Fibroblast of the aortic adventitia (primary cell): Measurements from ENCODE around the gene IFIT2. TPM values are rescaled to one million over a fixed set of nuclear protein-coding genes. Genes with fewer than 3 reads are reported as not detected.
"Not testable (repeated sequence)": the region's sequence is repeated elsewhere in the genome, so short reads cannot be mapped to it uniquely, and the experiment has no call there.

Experiments used
- DNase-seq: peaks from one replicate; pipeline ENCODE4 v3.0.0-alpha.2; 2010; ENCODE audit warnings: low read depth
- H3K4me3 ChIP-seq: 2 replicates; pipeline ENCODE4 v1.5.1; 2011; ENCODE audit warnings: low read depth, mild to moderate bottlenecking, control low read depth, low read length, moderate library complexity
- CTCF ChIP-seq: IDR thresholded peaks from 2 replicates; pipeline ENCODE4 v1.5.1; 2011; ENCODE audit warnings: mild to moderate bottlenecking, low read length, control low read depth, inconsistent platforms; ENCODE audit not compliant: insufficient read depth
- total RNA-seq: library from RNA; depleted of rRNA; stranded (reverse); fragments of >200 nt; gene quantifications from 2 replicates; pipeline ENCODE4 v1.2.3, GENCODE V29; 2012; ENCODE audit warnings: low replicate concordance

The IFIT2 gene
- total RNA-seq, 1 donor = 7.6 TPM

GRCh38 chr10:89279421-89279869 is 22.4 kb upstream of the IFIT2 start:
- TF ChIP-seq CTCF = no peak
- DNase-seq = peak; percentile 91
- H3K4me3 ChIP-seq = no peak overlapping the region

GRCh38 chr10:89280508-89280907 is 21.3 kb upstream of the IFIT2 start:
- TF ChIP-seq CTCF = no peak
- no peak for DNase-seq
- H3K4me3 ChIP-seq = no peak overlapping the region

GRCh38 chr10:89281606-89282395 is 20.0 kb upstream of the IFIT2 start:
- H3K4me3 ChIP-seq = no peak overlapping the region
- no peak for TF ChIP-seq CTCF
- peak; percentile 57 for DNase-seq

- peak; percentile 66 for DNase-seq
- peak overlapping the region; percentile 6 for H3K4me3 ChIP-seq
- TF ChIP-seq CTCF = peak; percentile 10
Measured at GRCh38 chr10:89283025-89283935, 18.6 kb upstream of the IFIT2 start.

GRCh38 chr10:89283936-89284475 is 17.8 kb upstream of the IFIT2 start:
- no peak for TF ChIP-seq CTCF
- H3K4me3 ChIP-seq = peak overlapping the region; percentile 10
- peak; percentile 96 for DNase-seq

GRCh38 chr10:89284711-89285110 is 17.1 kb upstream of the IFIT2 start:
- not testable (repeated sequence) for DNase-seq, H3K4me3 ChIP-seq

GRCh38 chr10:89285303-89285702 is 16.5 kb upstream of the IFIT2 start:
- H3K4me3 ChIP-seq, DNase-seq: not testable (repeated sequence)
